Mesothelial cell of epicardium (in vitro differentiated cells): Measurements from ENCODE around the gene AUTS2. TPM values are rescaled to one million over a fixed set of nuclear protein-coding genes. Genes with fewer than 3 reads are reported as not detected.

Experiments
- DNase-seq, 2 experiments: peaks; one replicate each; pipeline ENCODE4 v3.0.0; 2021; ENCODE audit warnings: low spot score in 2 of 2; ENCODE audit not compliant: unreplicated experiment in 2 of 2
- H3K27ac Mint-ChIP-seq: 2 replicates; pipeline ENCODE4 v1.8.0; 2021; ENCODE audit warnings: mixed read lengths
- H3K27me3 Mint-ChIP-seq: 2 replicates; pipeline ENCODE4 v1.8.0; 2021; ENCODE audit warnings: low read depth, mixed read lengths
- H3K36me3 Mint-ChIP-seq: 2 replicates; pipeline ENCODE4 v1.8.0; 2021; ENCODE audit warnings: mixed read lengths
- H3K4me1 Mint-ChIP-seq: 2 replicates; pipeline ENCODE4 v1.8.0; 2021; ENCODE audit warnings: mixed read lengths
- H3K4me3 Mint-ChIP-seq: 2 replicates; pipeline ENCODE4 v1.8.0; 2021; ENCODE audit warnings: mild to moderate bottlenecking, moderate library complexity, mixed read lengths
- H3K9me3 Mint-ChIP-seq: 2 replicates; pipeline ENCODE4 v1.8.0; 2021; ENCODE audit warnings: mixed read lengths
- CTCF ChIP-seq: fragments of 200-600 bp; sonication (generic); IDR thresholded peaks from one replicate; pipeline ENCODE4 v1.5.0; 2021; ENCODE audit warnings: antibody characterized with exemption; ENCODE audit not compliant: unreplicated experiment
- total RNA-seq: library from RNA; stranded (reverse); gene quantifications from 3 replicates; pipeline ENCODE4 v1.2.1, GENCODE V29; 2021

The AUTS2 gene
- total RNA-seq, 1 donor from 2014 or later, result 135 TPM

GRCh38 chr7:69696686-69697685 is 98.7 kb downstream of the AUTS2 start:
- TF ChIP-seq CTCF, result no peak
- H3K36me3 Mint-ChIP-seq, result peaks cover 3% of the 10 kb centered on the region
- H3K4me3 Mint-ChIP-seq, result no peak overlapping the region
- DNase-seq, result no peak
- peaks cover 42% of the 10 kb centered on the region for H3K4me1 Mint-ChIP-seq
- no peaks in the 10 kb centered on the region for H3K27me3 Mint-ChIP-seq
- H3K27ac Mint-ChIP-seq, result peak overlapping the region; percentile 40
- no peaks in the 10 kb centered on the region for H3K9me3 Mint-ChIP-seq

- DNase-seq, result no peak
- Mint-ChIP-seq H3K4me3 (no peak overlapping the region), H3K36me3 (no peaks in the 10 kb centered on the region), H3K27me3 (no peaks in the 10 kb centered on the region), H3K4me1 (peaks cover 35% of the 10 kb centered on the region), H3K9me3 (no peaks in the 10 kb centered on the region), H3K27ac (no peak overlapping the region)
- no peak for TF ChIP-seq CTCF
Observed at GRCh38 chr7:69698109-69698825, 100.0 kb downstream of the AUTS2 start.

- no peaks in the 10 kb centered on the region for H3K36me3 Mint-ChIP-seq
- no peak for DNase-seq
- H3K27ac Mint-ChIP-seq, result no peak overlapping the region
- H3K4me1 Mint-ChIP-seq, result peaks cover 36% of the 10 kb centered on the region
- H3K27me3 Mint-ChIP-seq, result no peaks in the 10 kb centered on the region
- no peaks in the 10 kb centered on the region for H3K9me3 Mint-ChIP-seq
- no peak for TF ChIP-seq CTCF
- no peak overlapping the region for H3K4me3 Mint-ChIP-seq
Observed at GRCh38 chr7:69699931-69700330, 101.7 kb downstream of the AUTS2 start.

GRCh38 chr7:69700331-69700730 is 102.1 kb downstream of the AUTS2 start:
- Mint-ChIP-seq H3K4me1 (peaks cover 36% of the 10 kb centered on the region), H3K4me3 (no peak overlapping the region), H3K27ac (no peak overlapping the region), H3K27me3 (no peaks in the 10 kb centered on the region), H3K36me3 (no peaks in the 10 kb centered on the region), H3K9me3 (no peaks in the 10 kb centered on the region)
- TF ChIP-seq CTCF, result no peak
- no peak for DNase-seq

- Mint-ChIP-seq H3K9me3 (no peaks in the 10 kb centered on the region), H3K27me3 (no peaks in the 10 kb centered on the region), H3K4me3 (no peak overlapping the region), H3K4me1 (peaks cover 35% of the 10 kb centered on the region), H3K27ac (no peak overlapping the region), H3K36me3 (no peaks in the 10 kb centered on the region)
- no peak for DNase-seq
- no peak for TF ChIP-seq CTCF
Observed at GRCh38 chr7:69701288-69701687, 103.0 kb downstream of the AUTS2 start.
